OCI-LY3 (cell line): ENCODE results near the gene FUOM.

ENCODE experiments used
- H2AFZ ChIP-seq: fragments of 200-600, 300-600 bp; shearing (Covaris generic); 2 replicates; pipeline ENCODE4 v1.6.0; 2014; ENCODE audit warnings: antibody characterized with exemption, low read depth, low read length
- H3K27ac ChIP-seq: fragments of 200-600, 300-600 bp; sonication (generic); 2 replicates; pipeline ENCODE4 v1.5.1; 2014; ENCODE audit warnings: mild to moderate bottlenecking, low read length, moderate library complexity, mixed read lengths
- H3K27me3 ChIP-seq: fragments of 200-600, 300-600 bp; sonication (generic); 2 replicates; pipeline ENCODE4 v1.6.1; 2014; ENCODE audit warnings: low read depth, low read length, mixed read lengths
- H3K36me3 ChIP-seq: fragments of 200-600, 300-600 bp; sonication (generic); replicated peaks from 2 replicates; pipeline ENCODE3; 2014; ENCODE audit warnings: low read depth, low read length, mixed read lengths
- H3K4me1 ChIP-seq: fragments of 300-600, 200-600 bp; sonication (generic); 2 replicates; pipeline ENCODE4 v1.6.1; 2014; ENCODE audit warnings: low read length, mixed read lengths
- H3K4me2 ChIP-seq: fragments of 200-600, 300-600 bp; sonication (generic); 2 replicates; pipeline ENCODE4 v1.6.1; 2014; ENCODE audit warnings: low read length, mixed read lengths
- H3K4me3 ChIP-seq: fragments of 300-600, 200-600 bp; sonication (generic); 2 replicates; pipeline ENCODE4 v1.5.1; 2014; ENCODE audit warnings: antibody characterized with exemption, mild to moderate bottlenecking, low read length, moderate library complexity
- H3K79me2 ChIP-seq: fragments of 300-600, 200-600 bp; shearing (Covaris generic); 2 replicates; pipeline ENCODE4 v1.6.1; 2014; ENCODE audit warnings: mild to moderate bottlenecking, low read length, mixed read lengths
- H3K9ac ChIP-seq: fragments of 300-600, 200-600 bp; shearing (Covaris generic); 2 replicates; pipeline ENCODE4 v1.6.0; 2014; ENCODE audit warnings: mild to moderate bottlenecking, low read length, moderate library complexity
- H3K9me3 ChIP-seq: fragments of 200-600, 300-600 bp; shearing (Covaris generic); 2 replicates; pipeline ENCODE4 v1.6.1; 2014; ENCODE audit warnings: low read length, mixed read lengths; ENCODE audit not compliant: insufficient read depth
- H4K20me1 ChIP-seq: fragments of 200-600, 300-600 bp; sonication (generic); 2 replicates; pipeline ENCODE4 v1.6.1; 2016; ENCODE audit warnings: low read length, mixed read lengths; ENCODE audit not compliant: insufficient read depth
- EZH2phosphoT487 ChIP-seq: fragments of 200-600 bp; shearing (Covaris generic); IDR thresholded peaks from 2 replicates; pipeline ENCODE4 v1.6.1; 2018; ENCODE audit warnings: antibody characterized with exemption, mixed run types, low read depth
- TF ChIP-seq, protein P1 (sequence below): fragments of 200-600, 300-600 bp; sonication (generic); IDR thresholded peaks from 2 replicates; pipeline ENCODE4 v1.5.1; 2014; ENCODE audit warnings: antibody characterized with exemption, low read length, low read depth

FUOM gene

DNA sequence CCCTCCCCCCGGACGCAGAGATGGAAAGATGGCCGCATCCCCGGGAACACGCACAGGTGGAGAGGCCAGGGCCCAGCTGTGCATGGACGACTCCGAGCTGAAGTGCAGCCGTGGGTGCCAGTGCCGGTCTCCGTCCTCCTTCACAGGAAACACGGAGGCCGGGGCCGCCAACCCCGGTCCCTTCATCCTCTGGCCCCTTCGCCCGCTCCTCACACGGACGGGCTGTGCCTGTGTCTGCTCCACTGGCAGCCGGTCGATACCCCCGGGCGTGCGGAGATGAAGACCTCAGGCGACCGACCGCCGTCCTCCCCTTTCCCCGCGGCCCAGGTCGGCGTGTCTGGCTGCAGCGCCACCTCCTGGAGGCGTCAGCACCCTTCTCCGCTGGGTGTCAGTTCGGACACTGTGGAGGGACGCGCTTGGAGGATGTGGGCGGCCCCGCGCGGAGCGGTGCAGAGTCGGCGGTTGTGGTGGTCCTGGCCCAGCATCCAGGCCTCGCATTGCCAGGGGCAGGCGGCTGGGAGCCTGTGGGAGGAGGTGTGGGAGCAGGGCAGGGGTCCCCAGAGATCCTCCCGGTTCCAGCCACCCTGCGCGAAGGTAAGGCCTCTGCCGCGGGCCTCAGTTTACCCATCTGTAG lies 39.2 kb downstream of the FUOM start:
- Histone ChIP-seq H3K4me2 (peak overlapping the region; percentile 72), H3K4me1 (no peaks in the 10 kb centered on the region), H3K79me2 (no peaks in the 10 kb centered on the region), H4K20me1 (no peaks in the 10 kb centered on the region), H3K9me3 (no peaks in the 10 kb centered on the region), H2AFZ (peak overlapping the region; percentile 83; the same call in 1 of the 2 replicates), H3K27me3 (no peaks in the 10 kb centered on the region), H3K4me3 (peak overlapping the region; percentile 76), H3K9ac (0 out of 2 replicates have a peak overlapping the region, but pooled peaks have one; percentile 27), H3K27ac (no peak overlapping the region), H3K36me3 (no peaks in the 10 kb centered on the region)
- TF ChIP-seq EZH2phosphoT487 = no peak
- TF ChIP-seq, protein P1, sequence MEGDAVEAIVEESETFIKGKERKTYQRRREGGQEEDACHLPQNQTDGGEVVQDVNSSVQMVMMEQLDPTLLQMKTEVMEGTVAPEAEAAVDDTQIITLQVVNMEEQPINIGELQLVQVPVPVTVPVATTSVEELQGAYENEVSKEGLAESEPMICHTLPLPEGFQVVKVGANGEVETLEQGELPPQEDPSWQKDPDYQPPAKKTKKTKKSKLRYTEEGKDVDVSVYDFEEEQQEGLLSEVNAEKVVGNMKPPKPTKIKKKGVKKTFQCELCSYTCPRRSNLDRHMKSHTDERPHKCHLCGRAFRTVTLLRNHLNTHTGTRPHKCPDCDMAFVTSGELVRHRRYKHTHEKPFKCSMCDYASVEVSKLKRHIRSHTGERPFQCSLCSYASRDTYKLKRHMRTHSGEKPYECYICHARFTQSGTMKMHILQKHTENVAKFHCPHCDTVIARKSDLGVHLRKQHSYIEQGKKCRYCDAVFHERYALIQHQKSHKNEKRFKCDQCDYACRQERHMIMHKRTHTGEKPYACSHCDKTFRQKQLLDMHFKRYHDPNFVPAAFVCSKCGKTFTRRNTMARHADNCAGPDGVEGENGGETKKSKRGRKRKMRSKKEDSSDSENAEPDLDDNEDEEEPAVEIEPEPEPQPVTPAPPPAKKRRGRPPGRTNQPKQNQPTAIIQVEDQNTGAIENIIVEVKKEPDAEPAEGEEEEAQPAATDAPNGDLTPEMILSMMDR = peak; percentile 51

DNA sequence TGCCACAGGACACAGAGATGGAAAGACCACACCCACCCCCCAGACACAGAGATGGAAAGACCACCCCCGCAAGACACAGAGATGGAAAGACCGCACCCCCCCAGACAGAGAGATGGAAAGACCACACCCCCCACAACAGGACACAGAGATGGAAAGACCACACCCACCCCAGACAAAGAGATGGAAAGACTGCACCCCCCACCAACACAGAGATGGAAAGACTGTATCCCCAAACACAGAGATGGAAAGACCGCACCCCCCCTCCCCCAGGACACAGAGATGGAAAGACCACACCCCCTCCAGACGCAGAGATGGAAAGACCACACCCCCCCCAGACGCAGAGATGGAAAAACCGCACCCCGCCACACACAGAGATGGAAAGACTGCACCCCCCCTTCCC lies 41.1 kb downstream of the FUOM start:
- no peak overlapping the region for H2AFZ ChIP-seq
- no peak overlapping the region for H3K4me3 ChIP-seq
- H3K4me1 ChIP-seq = no peaks in the 10 kb centered on the region
- no peaks in the 10 kb centered on the region for H3K79me2 ChIP-seq
- no peak overlapping the region for H3K27ac ChIP-seq
- H3K9ac ChIP-seq = no peak overlapping the region
- TF ChIP-seq, protein P1 = no peak
- TF ChIP-seq EZH2phosphoT487 = no peak
- H4K20me1 ChIP-seq = no peaks in the 10 kb centered on the region
- H3K9me3 ChIP-seq = no peaks in the 10 kb centered on the region
- no peaks in the 10 kb centered on the region for H3K27me3 ChIP-seq
- H3K4me2 ChIP-seq = no peak overlapping the region
- no peaks in the 10 kb centered on the region for H3K36me3 ChIP-seq

DNA sequence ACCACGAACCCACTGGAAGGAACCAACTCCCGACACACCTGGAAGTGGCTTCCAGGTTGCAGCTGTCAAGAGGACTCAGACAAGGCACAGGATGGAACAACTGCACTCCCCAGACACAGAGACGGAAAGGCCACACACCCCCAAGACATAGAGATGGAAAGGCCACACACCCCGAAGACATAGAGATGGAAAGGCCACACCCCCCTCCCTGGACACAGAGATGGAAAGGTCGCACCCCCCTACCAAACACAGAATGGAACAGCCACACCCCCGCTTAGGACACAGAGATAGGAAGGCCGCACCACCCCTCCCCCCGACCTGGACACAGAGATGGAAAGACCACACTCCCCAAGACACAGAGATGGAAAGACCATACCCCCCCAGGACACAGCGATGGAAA lies 41.6 kb downstream of the FUOM start:
- H3K4me3 ChIP-seq = no peak overlapping the region
- H3K27me3 ChIP-seq = no peaks in the 10 kb centered on the region
- H3K9ac ChIP-seq = no peak overlapping the region
- no peaks in the 10 kb centered on the region for H3K79me2 ChIP-seq
- TF ChIP-seq, protein P1 = no peak
- TF ChIP-seq EZH2phosphoT487 = no peak
- no peaks in the 10 kb centered on the region for H3K9me3 ChIP-seq
- no peaks in the 10 kb centered on the region for H4K20me1 ChIP-seq
- H3K36me3 ChIP-seq = no peaks in the 10 kb centered on the region
- H2AFZ ChIP-seq = no peak overlapping the region
- no peak overlapping the region for H3K4me2 ChIP-seq
- no peaks in the 10 kb centered on the region for H3K4me1 ChIP-seq
- H3K27ac ChIP-seq = no peak overlapping the region

DNA sequence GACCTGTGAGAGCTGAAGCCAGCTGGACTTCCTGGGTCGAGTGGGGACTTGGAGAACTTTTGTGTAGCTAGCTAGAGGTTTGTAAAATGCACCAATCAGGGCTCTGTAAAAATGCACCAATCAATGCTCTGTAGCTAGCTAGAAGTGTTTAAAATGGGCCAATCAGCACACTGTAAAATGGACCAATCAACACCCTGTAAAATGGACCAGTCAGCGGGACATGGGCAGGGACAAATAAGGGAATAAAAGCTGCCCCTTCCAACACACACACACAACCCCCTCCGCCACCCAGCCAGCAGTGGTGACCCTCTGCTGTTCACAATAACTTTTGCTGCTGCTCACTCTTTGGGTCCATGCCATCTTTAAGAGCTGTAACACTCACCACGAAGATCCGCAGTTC lies 42.0 kb downstream of the FUOM start:
- no peaks in the 10 kb centered on the region for H3K36me3 ChIP-seq
- no peak overlapping the region for H3K4me3 ChIP-seq
- H3K27ac ChIP-seq = no peak overlapping the region
- no peaks in the 10 kb centered on the region for H3K79me2 ChIP-seq
- no peak overlapping the region for H3K9ac ChIP-seq
- H4K20me1 ChIP-seq = no peaks in the 10 kb centered on the region
- H2AFZ ChIP-seq = no peak overlapping the region
- TF ChIP-seq, protein P1 = no peak
- no peak for TF ChIP-seq EZH2phosphoT487
- H3K4me2 ChIP-seq = no peak overlapping the region
- no peaks in the 10 kb centered on the region for H3K27me3 ChIP-seq
- H3K4me1 ChIP-seq = no peaks in the 10 kb centered on the region
- no peaks in the 10 kb centered on the region for H3K9me3 ChIP-seq
